Hepatocyte (in vitro differentiated cells): ENCODE results near the gene DOCK4. TPM values are rescaled to one million over a fixed set of nuclear protein-coding genes. Genes with fewer than 3 reads are reported as not detected.

Experiments used
- DNase-seq: peaks from one replicate; pipeline ENCODE4 v3.0.0-alpha.2; 2016; ENCODE audit warnings: low spot score
- H2AFZ ChIP-seq: fragments of 200-600 bp; sonication (generic); 2 replicates; pipeline ENCODE4 v1.6.0; 2016; ENCODE audit warnings: antibody characterized with exemption, mild to moderate bottlenecking
- H3K27ac ChIP-seq: fragments of 200-600 bp; sonication (generic); 2 replicates; pipeline ENCODE4 v1.5.1; 2016; ENCODE audit warnings: mild to moderate bottlenecking
- H3K27me3 ChIP-seq: fragments of 200-600 bp; sonication (generic); 2 replicates; pipeline ENCODE4 v1.6.1; 2016
- H3K36me3 ChIP-seq: fragments of 200-600 bp; sonication (generic); replicated peaks from 2 replicates; pipeline ENCODE4 v1.5.1; 2016; ENCODE audit warnings: low read depth; ENCODE audit not compliant: insufficient read depth
- H3K4me1 ChIP-seq: fragments of 200-600 bp; sonication (generic); 2 replicates; pipeline ENCODE4 v1.5.1; 2016; ENCODE audit warnings: mild to moderate bottlenecking, moderate library complexity; ENCODE audit not compliant: insufficient read depth
- H3K4me2 ChIP-seq: fragments of 200-600 bp; sonication (generic); 2 replicates; pipeline ENCODE4 v1.6.0; 2016
- H3K4me3 ChIP-seq: fragments of 200-600 bp; sonication (generic); 2 replicates; pipeline ENCODE4 v1.5.1; 2016; ENCODE audit warnings: mild to moderate bottlenecking
- H3K79me2 ChIP-seq: fragments of 200-600 bp; sonication (generic); 2 replicates; pipeline ENCODE4 v1.6.0; 2017; ENCODE audit warnings: mild to moderate bottlenecking
- H3K9me2 ChIP-seq: fragments of 200-600 bp; sonication (generic); replicated peaks from 2 replicates; pipeline ENCODE4 v1.6.0; 2017; ENCODE audit warnings: mild to moderate bottlenecking; ENCODE audit not compliant: insufficient read depth
- H3K9me3 ChIP-seq: fragments of 200-600 bp; sonication (generic); 2 replicates; pipeline ENCODE4 v1.5.1; 2016; ENCODE audit warnings: low read depth, mild to moderate bottlenecking
- H4K20me1 ChIP-seq: fragments of 200-600 bp; sonication (generic); 2 replicates; pipeline ENCODE4 v1.6.0; 2016; ENCODE audit warnings: mild to moderate bottlenecking; ENCODE audit not compliant: insufficient read depth, poor library complexity, severe bottlenecking
- CTCF ChIP-seq: fragments of 200-600 bp; sonication (generic); IDR thresholded peaks from 2 replicates; pipeline ENCODE4 v1.5.1; 2016; ENCODE audit warnings: antibody characterized with exemption, mild to moderate bottlenecking; ENCODE audit not compliant: poor library complexity
- EZH2 ChIP-seq: fragments of 200-600 bp; sonication (generic); IDR thresholded peaks from 2 replicates; pipeline ENCODE4 v1.6.1; 2016; ENCODE audit warnings: antibody characterized with exemption, mild to moderate bottlenecking, borderline replicate concordance
- EZH2phosphoT487 ChIP-seq: fragments of 200-600 bp; sonication (generic); IDR thresholded peaks from one replicate; pipeline ENCODE4 v1.6.1; 2018; ENCODE audit warnings: antibody characterized with exemption, mild to moderate bottlenecking, low read depth, moderate library complexity; ENCODE audit not compliant: unreplicated experiment, severe bottlenecking
- WGBS: methylation state at CpG from one replicate; pipeline ENCODE4 v1.1.6; 2016; ENCODE audit warnings: low lambda C conversion rate; ENCODE audit errors: missing lambda C conversion rate; 5-methylcytosine and 5-hydroxymethylcytosine counted together
- polyA plus RNA-seq: library from polyadenylated mRNA; unstranded; fragments of >200 nt; fragmentation: Nextera tagmentation; extraction: Ambion mirVana; gene quantifications from 2 replicates; pipeline ENCODE4 v1.2.1, GENCODE V29; 2016
- total RNA-seq: library from RNA; depleted of rRNA; stranded (reverse); fragments of >200 nt; gene quantifications from 2 replicates; pipeline ENCODE4 v1.2.3, GENCODE V29; 2014

Gene DOCK4
- total and polyA plus RNA-seq, 2 experiments from 2014 or later: 4.4 to 22.9 TPM

- TF ChIP-seq EZH2: no peak
- TF ChIP-seq EZH2phosphoT487: no peak
- TF ChIP-seq CTCF: no peak
- Histone ChIP-seq H3K27me3 (no peaks in the 10 kb centered on the region), H3K9me2 (no peaks in the 10 kb centered on the region), H3K4me2 (no peak overlapping the region), H3K79me2 (peaks cover 57% of the 10 kb centered on the region), H4K20me1 (no peaks in the 10 kb centered on the region), H3K27ac (no peak overlapping the region), H2AFZ (no peak overlapping the region), H3K4me3 (no peak overlapping the region), H3K4me1 (no peaks in the 10 kb centered on the region), H3K9me3 (no peaks in the 10 kb centered on the region), H3K36me3 (no peaks in the 10 kb centered on the region)
- 71% methylated on average over 2 of the region's 2 CpGs for WGBS
- no peak for DNase-seq
Measured at GRCh38 chr7:112228632-112229031, 22.4 kb upstream of the DOCK4 start.

- Histone ChIP-seq H3K36me3 (no peaks in the 10 kb centered on the region), H4K20me1 (no peaks in the 10 kb centered on the region), H3K27me3 (no peaks in the 10 kb centered on the region), H3K4me2 (no peak overlapping the region), H3K4me3 (no peak overlapping the region), H3K27ac (no peak overlapping the region), H3K4me1 (no peaks in the 10 kb centered on the region), H3K9me3 (no peaks in the 10 kb centered on the region), H3K9me2 (no peaks in the 10 kb centered on the region), H3K79me2 (peaks cover 69% of the 10 kb centered on the region), H2AFZ (no peak overlapping the region)
- DNase-seq: no peak
- 92% methylated on average over 4 of the region's 4 CpGs for WGBS
- TF ChIP-seq EZH2phosphoT487 (no peak), CTCF (no peak), EZH2 (no peak)
Measured at GRCh38 chr7:112226701-112227276, 20.6 kb upstream of the DOCK4 start.

GRCh38 chr7:112225006-112225405, 18.8 kb upstream of the DOCK4 start:
- TF ChIP-seq EZH2 (no peak), EZH2phosphoT487 (no peak), CTCF (no peak)
- no peak overlapping the region for H3K27ac ChIP-seq
- no peaks in the 10 kb centered on the region for H3K36me3 ChIP-seq
- H3K79me2 ChIP-seq: peaks cover 82% of the 10 kb centered on the region
- H3K9me2 ChIP-seq: no peaks in the 10 kb centered on the region
- no peak for DNase-seq
- H3K9me3 ChIP-seq: no peaks in the 10 kb centered on the region
- H3K4me3 ChIP-seq: no peak overlapping the region
- no peaks in the 10 kb centered on the region for H3K4me1 ChIP-seq
- H3K27me3 ChIP-seq: no peaks in the 10 kb centered on the region
- no peaks in the 10 kb centered on the region for H4K20me1 ChIP-seq
- no peak overlapping the region for H2AFZ ChIP-seq
- H3K4me2 ChIP-seq: no peak overlapping the region

GRCh38 chr7:112224186-112224585, 18.0 kb upstream of the DOCK4 start:
- Histone ChIP-seq H3K9me3 (no peaks in the 10 kb centered on the region), H3K9me2 (no peaks in the 10 kb centered on the region), H3K79me2 (peaks cover 85% of the 10 kb centered on the region), H4K20me1 (no peaks in the 10 kb centered on the region), H3K36me3 (no peaks in the 10 kb centered on the region), H3K4me3 (no peak overlapping the region), H3K27ac (no peak overlapping the region), H2AFZ (no peak overlapping the region), H3K4me2 (no peak overlapping the region), H3K27me3 (no peaks in the 10 kb centered on the region), H3K4me1 (no peaks in the 10 kb centered on the region)
- TF ChIP-seq EZH2phosphoT487 (no peak), EZH2 (no peak), CTCF (no peak)
- DNase-seq: no peak
- 94% methylated on average over 2 of the region's 2 CpGs for WGBS
